DND-41 (cell line): Measurements from ENCODE around the gene ZFAND2B.

Source experiments
- ATAC-seq: fragments of 200-7000 bp; cut with Tn5 transposase; 3 replicates; pipeline ENCODE4 v1.9.1; 2021; ENCODE audit warnings: low read depth; ENCODE audit not compliant: insufficient read depth
- DNase-seq: peaks from one replicate; pipeline ENCODE4 v3.0.0-alpha.2; 2020
- H2AFZ ChIP-seq: 2 replicates; pipeline ENCODE4 v1.6.0; 2012; ENCODE audit warnings: low read depth, low read length
- H3K27ac ChIP-seq: 2 replicates; pipeline ENCODE4 v1.5.1; 2012; ENCODE audit warnings: low read length, inconsistent platforms
- H3K27me3 ChIP-seq: fragments of 200-600 bp; sonication (generic); 2 replicates; pipeline ENCODE4 v1.6.0; 2012; ENCODE audit warnings: low read length, mild to moderate bottlenecking, inconsistent platforms; ENCODE audit not compliant: insufficient read depth, poor library complexity
- H3K36me3 ChIP-seq: 2 replicates; pipeline ENCODE4 v1.5.1; 2012; ENCODE audit warnings: low read length, inconsistent platforms; ENCODE audit not compliant: insufficient read depth
- H3K4me1 ChIP-seq: 2 replicates; pipeline ENCODE4 v1.5.1; 2012; ENCODE audit warnings: mild to moderate bottlenecking, low read length; ENCODE audit not compliant: insufficient read depth
- H3K4me2 ChIP-seq: 2 replicates; pipeline ENCODE4 v1.6.0; 2012; ENCODE audit warnings: mild to moderate bottlenecking, moderate library complexity, low read length, inconsistent platforms; ENCODE audit not compliant: insufficient read depth
- H3K4me3 ChIP-seq, 2 experiments: fragments of 200-600 bp in 1 of 2; shearing (Covaris generic) in 1 of 2; 2 replicates each; pipeline ENCODE4 v1.5.1; 2012 to 2016; ENCODE audit warnings: inconsistent platforms in 2 of 2, low read length in 2 of 2, mild to moderate bottlenecking in 2 of 2, low read depth in 1 of 2, moderate library complexity in 1 of 2
- H3K79me2 ChIP-seq: 2 replicates; pipeline ENCODE4 v1.6.0; 2012; ENCODE audit warnings: low read length, inconsistent platforms; ENCODE audit not compliant: insufficient read depth
- H3K9ac ChIP-seq: 2 replicates; pipeline ENCODE4 v1.6.0; 2012; ENCODE audit warnings: low read depth, mild to moderate bottlenecking, inconsistent platforms, low read length, moderate library complexity
- H3K9me3 ChIP-seq: 2 replicates; pipeline ENCODE4 v1.5.1; 2012; ENCODE audit warnings: low read length, moderate library complexity, mild to moderate bottlenecking, inconsistent platforms; ENCODE audit not compliant: insufficient read depth, severe bottlenecking
- H4K20me1 ChIP-seq: 2 replicates; pipeline ENCODE4 v1.6.0; 2012; ENCODE audit warnings: low read length; ENCODE audit not compliant: insufficient read depth
- CTCF ChIP-seq: IDR thresholded peaks from 2 replicates; pipeline ENCODE4 v1.5.1; 2012; ENCODE audit warnings: borderline replicate concordance, low read length, moderate library complexity, mild to moderate bottlenecking; ENCODE audit not compliant: poor library complexity, severe bottlenecking; ENCODE audit errors: extremely low read depth
- EZH2 ChIP-seq: IDR thresholded peaks from 3 replicates; pipeline ENCODE4 v1.6.1; 2012; ENCODE audit warnings: borderline replicate concordance, low read depth, mild to moderate bottlenecking, moderate library complexity, low read length, inconsistent platforms; ENCODE audit not compliant: severe bottlenecking

Gene ZFAND2B

GRCh38 chr2:219158586-219158985, 48.0 kb upstream of the ZFAND2B start:
- Histone ChIP-seq H2AFZ (no peak overlapping the region), H3K9ac (no peak overlapping the region), H3K27ac (no peak overlapping the region), H3K27me3 (no peaks in the 10 kb centered on the region), H3K4me3 (no peak overlapping the region), H3K4me2 (no peak overlapping the region), H4K20me1 (no peaks in the 10 kb centered on the region), H3K79me2 (no peaks in the 10 kb centered on the region), H3K36me3 (peaks cover 11% of the 10 kb centered on the region; the same call in 1 of the 2 replicates), H3K4me1 (peaks cover 15% of the 10 kb centered on the region), H3K9me3 (no peaks in the 10 kb centered on the region)
- ATAC-seq (no peak), DNase-seq (no peak)
- TF ChIP-seq EZH2 (no peak), CTCF (no peak)

DNA sequence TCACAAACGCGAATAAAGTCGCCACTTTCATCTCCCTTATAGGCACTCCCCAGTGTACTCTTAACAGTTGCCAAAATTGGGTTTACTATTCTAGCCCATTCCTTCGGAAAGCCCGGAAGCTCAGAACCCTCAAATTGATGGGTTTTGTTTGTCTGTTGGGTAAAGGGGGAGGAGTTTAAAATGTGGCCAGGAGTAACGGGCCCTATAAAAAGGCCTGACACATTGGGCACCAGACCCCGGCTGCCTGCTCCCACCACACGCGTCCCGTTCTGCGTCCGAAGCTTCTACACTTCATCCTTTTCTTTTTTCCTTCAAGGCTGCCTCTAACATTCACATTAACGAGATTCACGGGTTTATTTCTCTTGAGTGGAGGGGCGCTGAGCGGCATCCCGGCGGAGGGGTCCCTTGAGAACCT, 46.8 kb upstream of the ZFAND2B start:
- ATAC-seq (no peak), DNase-seq (no peak)
- Histone ChIP-seq H2AFZ (peak overlapping the region; percentile 96), H3K27ac (peak overlapping the region; percentile 11; the same call in 1 of the 2 replicates), H3K79me2 (no peaks in the 10 kb centered on the region), H3K9me3 (no peaks in the 10 kb centered on the region), H3K27me3 (no peaks in the 10 kb centered on the region), H4K20me1 (no peaks in the 10 kb centered on the region), H3K36me3 (peaks cover 2% of the 10 kb centered on the region; the same call in 1 of the 2 replicates), H3K9ac (peak overlapping the region; percentile 72), H3K4me3 (peak overlapping the region; percentile 34 to 72; a peak in 3 of 4 replicates), H3K4me2 (peak overlapping the region; percentile 72), H3K4me1 (peaks cover 15% of the 10 kb centered on the region)
- no peak for TF ChIP-seq CTCF
- TF ChIP-seq EZH2, result no peak

DNA sequence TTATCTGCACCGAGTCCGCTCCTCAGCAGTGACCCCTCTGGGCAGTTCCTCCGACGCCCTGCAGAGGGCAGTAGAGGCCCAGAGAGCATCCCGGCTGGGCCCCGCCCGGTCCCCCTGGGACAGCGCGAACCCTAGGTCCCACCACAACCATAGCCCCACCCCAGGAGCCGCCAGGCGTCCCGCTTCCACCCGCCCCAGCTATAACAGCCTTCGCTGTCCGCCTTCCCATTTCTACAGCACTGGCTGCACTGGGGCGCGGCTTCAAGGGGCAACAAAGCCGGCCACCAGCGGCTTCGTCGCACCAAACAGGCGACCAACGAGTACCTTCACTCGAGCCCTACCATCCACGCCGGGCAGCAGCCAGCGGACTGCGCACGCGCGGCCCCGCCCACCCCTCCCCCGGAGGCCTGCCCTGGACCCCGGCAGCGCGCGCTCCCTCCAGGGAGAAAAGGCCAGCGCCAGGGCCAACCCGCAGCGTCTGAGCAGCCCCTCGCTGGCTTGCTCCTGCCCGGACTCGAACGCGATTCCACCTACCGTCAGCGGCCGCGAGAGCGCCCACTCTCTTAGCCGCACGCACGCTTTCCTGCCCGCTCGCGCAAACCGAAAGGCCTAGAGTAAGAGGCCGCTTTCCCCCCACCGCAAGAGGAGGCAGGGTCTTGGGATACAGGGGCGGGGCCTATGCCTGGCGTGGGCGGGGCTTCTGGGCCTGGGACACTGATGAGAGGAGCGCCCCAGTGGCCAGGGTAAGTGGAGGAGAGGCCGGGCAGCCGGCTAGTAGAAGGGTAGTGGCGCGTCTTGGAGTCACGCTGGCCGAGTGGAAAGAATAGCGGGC, 46.2 kb upstream of the ZFAND2B start, which contains the start of gene NHEJ1:
TSS of gene NHEJ1 (minus strand) at position 630 of the 832 bp plus-strand sequence. CDS start 2,453 bp downstream, outside the sequence.
- H3K9ac ChIP-seq, result peak within 1 kb of the TSS; percentile 72
- H2AFZ ChIP-seq, result peak within 1 kb of the TSS; percentile 96
- peak; percentile 85 for ATAC-seq

More for the DNA sequence above, 46.2 kb upstream of the ZFAND2B start, which contains the start of gene NHEJ1:
- Histone ChIP-seq H3K9me3 (no peaks in the 10 kb centered on the region), H3K4me1 (peaks cover 15% of the 10 kb centered on the region), H3K4me3 (peak within 1 kb of the TSS; percentile 34 to 72), H3K4me2 (peak within 1 kb of the TSS; percentile 72), H3K79me2 (no peaks in the 10 kb centered on the region), H4K20me1 (no peaks in the 10 kb centered on the region), H3K36me3 (peaks cover 2% of the 10 kb centered on the region; the same call in 1 of the 2 replicates), H3K27ac (peak within 1 kb of the TSS; percentile 96), H3K27me3 (no peaks in the 10 kb centered on the region)
- TF ChIP-seq EZH2 (no peak), CTCF (peak; percentile 96)
- peak; percentile 93 for DNase-seq
